Measurements from ENCODE around the gene MRPS22.
A peak's percentile ranks its signal among the peaks of the same experiment; 100 is the strongest.

The MRPS22 gene

DNA sequence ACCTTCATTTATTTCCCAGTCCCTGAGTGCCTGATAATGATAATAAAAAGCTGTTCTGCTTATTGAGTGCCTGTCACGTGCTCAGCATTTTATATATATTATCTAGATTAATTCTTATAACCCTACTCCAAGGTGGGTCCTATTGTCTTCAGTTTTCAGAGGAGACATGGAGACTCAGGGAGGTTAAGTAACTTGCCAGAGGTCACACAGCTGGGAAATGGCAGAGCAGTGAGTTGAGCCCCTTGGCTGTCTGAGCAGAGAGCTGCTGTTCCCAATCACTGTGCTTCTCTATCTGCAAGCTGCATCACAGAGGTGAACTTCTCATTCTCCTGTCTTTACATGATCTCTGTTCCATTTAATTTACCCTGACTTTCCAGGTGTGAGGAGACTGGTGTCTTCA lies 32.3 kb upstream of the MRPS22 start:
- Histone ChIP-seq H3K14ac (ENCODE audit: low read length in 2 of 2) (no peak overlapping the region), H3K23ac (ENCODE audit: low read length in 2 of 2) (no peak overlapping the region), H3K4me3 (ENCODE audit: insufficient read depth in 1 of 2, low read depth in 1 of 2, low read length in 2 of 2) (no peak overlapping the region), H3K36me3 (ENCODE audit: control insufficient read depth in 1 of 2, insufficient read depth in 2 of 2, low read depth in 1 of 2, low read length in 2 of 2) (no peaks in the 10 kb centered on the region), H3K4me1 (ENCODE audit: control insufficient read depth, insufficient read depth, low read depth, low read length) (peaks cover 40% of the 10 kb centered on the region), H3K18ac (ENCODE audit: low read depth in 1 of 2, low read length in 2 of 2) (peak overlapping the region in 1 of 2 experiments; percentile 18), H4K8ac (ENCODE audit: low read length) (no peak overlapping the region), H3K9me3 (ENCODE audit: control insufficient read depth, low read length) (no peaks in the 10 kb centered on the region), H2AFZ (ENCODE audit: low read depth, low read length) (no peak overlapping the region), H3K4me2 (ENCODE audit: low read length, poor library complexity, severe bottlenecking) (no peak overlapping the region), H2BK5ac (ENCODE audit: low read depth, low read length, poor library complexity, severe bottlenecking) (peak overlapping the region; percentile 59), H3K4ac (ENCODE audit: low read depth in 1 of 2, low read length in 2 of 2) (no peak overlapping the region), H2BK120ac (ENCODE audit: low read depth, low read length) (no peak overlapping the region), H2BK12ac (ENCODE audit: low read length in 2 of 2) (peak overlapping the region in 1 of 2 experiments; percentile 75), H3K27me3 (ENCODE audit: control insufficient read depth in 1 of 2, insufficient read depth in 1 of 2, low read length in 2 of 2) (peaks cover 0 to 11% of the 10 kb centered on the region in 2 experiments), H2AK5ac (ENCODE audit: low read length, severe bottlenecking) (no peak overlapping the region), H2BK15ac (ENCODE audit: low read depth, poor library complexity, severe bottlenecking) (no peak overlapping the region), H3K79me1 (replicated peaks; ENCODE audit: low read length, poor library complexity, severe bottlenecking) (no peaks in the 10 kb centered on the region), H3K27ac (ENCODE audit: low read length, poor library complexity, severe bottlenecking) (no peak overlapping the region), H4K91ac (ENCODE audit: low read length) (no peak overlapping the region), H3K9ac (ENCODE audit: low read length) (no peak overlapping the region)
- no peak for DNase-seq
- no CpG with 5 or more reads among the region's 1 CpG for WGBS

GRCh38 chr3:139312416-139312815 lies 31.4 kb upstream of the MRPS22 start:
- Histone ChIP-seq H3K23ac (ENCODE audit: low read length in 2 of 2) (no peak overlapping the region), H3K4ac (ENCODE audit: low read depth in 1 of 2, low read length in 2 of 2) (no peak overlapping the region)
- WGBS = 86% methylated on average over 1 of the region's 1 CpG

GRCh38 chr3:139312959-139313358 lies 30.9 kb upstream of the MRPS22 start:
- Histone ChIP-seq H3K79me1 (replicated peaks; ENCODE audit: low read length, poor library complexity, severe bottlenecking) (no peaks in the 10 kb centered on the region), H3K4me2 (ENCODE audit: low read length, poor library complexity, severe bottlenecking) (no peak overlapping the region), H2AK5ac (ENCODE audit: low read length, severe bottlenecking) (peak overlapping the region; percentile 26), H3K27ac (ENCODE audit: low read length, poor library complexity, severe bottlenecking) (no peak overlapping the region), H3K9ac (ENCODE audit: low read length) (no peak overlapping the region), H3K27me3 (ENCODE audit: control insufficient read depth in 1 of 2, insufficient read depth in 1 of 2, low read length in 2 of 2) (peaks cover 0 to 21% of the 10 kb centered on the region in 2 experiments), H3K36me3 (ENCODE audit: control insufficient read depth in 1 of 2, insufficient read depth in 2 of 2, low read depth in 1 of 2, low read length in 2 of 2) (no peaks in the 10 kb centered on the region), H2BK15ac (ENCODE audit: low read depth, poor library complexity, severe bottlenecking) (no peak overlapping the region), H3K14ac (ENCODE audit: low read length in 2 of 2) (no peak overlapping the region), H2BK5ac (ENCODE audit: low read depth, low read length, poor library complexity, severe bottlenecking) (no peak overlapping the region), H4K91ac (ENCODE audit: low read length) (peak overlapping the region; percentile 61), H3K23ac (ENCODE audit: low read length in 2 of 2) (no peak overlapping the region), H3K4me1 (ENCODE audit: control insufficient read depth, insufficient read depth, low read depth, low read length) (peaks cover 30% of the 10 kb centered on the region), H3K4me3 (ENCODE audit: insufficient read depth in 1 of 2, low read depth in 1 of 2, low read length in 2 of 2) (no peak overlapping the region), H3K9me3 (ENCODE audit: control insufficient read depth, low read length) (no peaks in the 10 kb centered on the region), H2BK12ac (ENCODE audit: low read length in 2 of 2) (no peak overlapping the region), H3K18ac (ENCODE audit: low read depth in 1 of 2, low read length in 2 of 2) (peak overlapping the region; percentile 25 to 52), H3K4ac (ENCODE audit: low read depth in 1 of 2, low read length in 2 of 2) (no peak overlapping the region), H2AFZ (ENCODE audit: low read depth, low read length) (no peak overlapping the region), H2BK120ac (ENCODE audit: low read depth, low read length) (no peak overlapping the region), H4K8ac (ENCODE audit: low read length) (peak overlapping the region; percentile 68)
- WGBS = 60% methylated on average over 2 of the region's 2 CpGs
- DNase-seq = peak; percentile 57

More at GRCh38 chr3:139312416-139312815, 31.4 kb upstream of the MRPS22 start:
- H2BK5ac ChIP-seq (ENCODE audit: low read depth, low read length, poor library complexity, severe bottlenecking) = no peak overlapping the region
- no peak overlapping the region for H2BK15ac ChIP-seq (ENCODE audit: low read depth, poor library complexity, severe bottlenecking)
- H2AK5ac ChIP-seq (ENCODE audit: low read length, severe bottlenecking) = peak overlapping the region; percentile 47
- H3K9ac ChIP-seq (ENCODE audit: low read length) = no peak overlapping the region
- H4K8ac ChIP-seq (ENCODE audit: low read length) = no peak overlapping the region
- no peak overlapping the region for H2BK12ac ChIP-seq (ENCODE audit: low read length in 2 of 2)
- H3K18ac ChIP-seq (ENCODE audit: low read depth in 1 of 2, low read length in 2 of 2) = peak overlapping the region in 1 of 2 experiments; percentile 25
- H3K27me3 ChIP-seq (ENCODE audit: control insufficient read depth in 1 of 2, insufficient read depth in 1 of 2, low read length in 2 of 2) = peaks cover 0 to 17% of the 10 kb centered on the region in 2 experiments
- H3K36me3 ChIP-seq (ENCODE audit: control insufficient read depth in 1 of 2, insufficient read depth in 2 of 2, low read depth in 1 of 2, low read length in 2 of 2) = no peaks in the 10 kb centered on the region
- no peaks in the 10 kb centered on the region for H3K79me1 ChIP-seq (replicated peaks; ENCODE audit: low read length, poor library complexity, severe bottlenecking)
- H2AFZ ChIP-seq (ENCODE audit: low read depth, low read length) = no peak overlapping the region
- no peak overlapping the region for H3K14ac ChIP-seq (ENCODE audit: low read length in 2 of 2)
- H3K4me3 ChIP-seq (ENCODE audit: insufficient read depth in 1 of 2, low read depth in 1 of 2, low read length in 2 of 2) = no peak overlapping the region
- no peak overlapping the region for H3K27ac ChIP-seq (ENCODE audit: low read length, poor library complexity, severe bottlenecking)
- DNase-seq = no peak
- no peak overlapping the region for H4K91ac ChIP-seq (ENCODE audit: low read length)
- H3K4me1 ChIP-seq (ENCODE audit: control insufficient read depth, insufficient read depth, low read depth, low read length) = peaks cover 32% of the 10 kb centered on the region
- no peak overlapping the region for H2BK120ac ChIP-seq (ENCODE audit: low read depth, low read length)
- H3K4me2 ChIP-seq (ENCODE audit: low read length, poor library complexity, severe bottlenecking) = no peak overlapping the region
- H3K9me3 ChIP-seq (ENCODE audit: control insufficient read depth, low read length) = no peaks in the 10 kb centered on the region

- Histone ChIP-seq H3K9me3 (ENCODE audit: control insufficient read depth, low read length) (no peaks in the 10 kb centered on the region), H3K79me1 (replicated peaks; ENCODE audit: low read length, poor library complexity, severe bottlenecking) (no peaks in the 10 kb centered on the region), H2BK12ac (ENCODE audit: low read length in 2 of 2) (peak overlapping the region in 1 of 2 experiments; percentile 67), H2AK5ac (ENCODE audit: low read length, severe bottlenecking) (peak overlapping the region; percentile 66), H2BK15ac (ENCODE audit: low read depth, poor library complexity, severe bottlenecking) (no peak overlapping the region), H3K4me3 (ENCODE audit: insufficient read depth in 1 of 2, low read depth in 1 of 2, low read length in 2 of 2) (no peak overlapping the region), H4K8ac (ENCODE audit: low read length) (no peak overlapping the region), H3K27ac (ENCODE audit: low read length, poor library complexity, severe bottlenecking) (no peak overlapping the region), H3K9ac (ENCODE audit: low read length) (no peak overlapping the region), H3K4ac (ENCODE audit: low read depth in 1 of 2, low read length in 2 of 2) (no peak overlapping the region), H3K18ac (ENCODE audit: low read depth in 1 of 2, low read length in 2 of 2) (peak overlapping the region in 1 of 2 experiments; percentile 34), H3K27me3 (ENCODE audit: control insufficient read depth in 1 of 2, insufficient read depth in 1 of 2, low read length in 2 of 2) (peaks cover 0 to 30% of the 10 kb centered on the region in 2 experiments), H3K36me3 (ENCODE audit: control insufficient read depth in 1 of 2, insufficient read depth in 2 of 2, low read depth in 1 of 2, low read length in 2 of 2) (no peaks in the 10 kb centered on the region), H2BK5ac (ENCODE audit: low read depth, low read length, poor library complexity, severe bottlenecking) (no peak overlapping the region), H3K23ac (ENCODE audit: low read length in 2 of 2) (no peak overlapping the region), H3K4me1 (ENCODE audit: control insufficient read depth, insufficient read depth, low read depth, low read length) (peaks cover 32% of the 10 kb centered on the region), H4K91ac (ENCODE audit: low read length) (no peak overlapping the region), H2BK120ac (ENCODE audit: low read depth, low read length) (no peak overlapping the region), H3K4me2 (ENCODE audit: low read length, poor library complexity, severe bottlenecking) (no peak overlapping the region), H3K14ac (ENCODE audit: low read length in 2 of 2) (peak overlapping the region in 1 of 2 experiments; percentile 53), H2AFZ (ENCODE audit: low read depth, low read length) (no peak overlapping the region)
- 91% methylated on average over 5 of the region's 5 CpGs for WGBS
- DNase-seq = no peak
Measured at GRCh38 chr3:139313921-139314320, 29.9 kb upstream of the MRPS22 start.

All from mesenchymal stem cell (in vitro differentiated cells and primary cell).